Measurements from ENCODE around the gene SIK2. TPM values are rescaled to one million over a fixed set of nuclear protein-coding genes. Genes with fewer than 3 reads are reported as not detected.

Gene SIK2
- total and polyA plus RNA-seq, 2 donors (not counting 3 experiments of a cell fraction or from before 2014, with no cell fraction given), result 14.6 to 17.1 TPM

DNA sequence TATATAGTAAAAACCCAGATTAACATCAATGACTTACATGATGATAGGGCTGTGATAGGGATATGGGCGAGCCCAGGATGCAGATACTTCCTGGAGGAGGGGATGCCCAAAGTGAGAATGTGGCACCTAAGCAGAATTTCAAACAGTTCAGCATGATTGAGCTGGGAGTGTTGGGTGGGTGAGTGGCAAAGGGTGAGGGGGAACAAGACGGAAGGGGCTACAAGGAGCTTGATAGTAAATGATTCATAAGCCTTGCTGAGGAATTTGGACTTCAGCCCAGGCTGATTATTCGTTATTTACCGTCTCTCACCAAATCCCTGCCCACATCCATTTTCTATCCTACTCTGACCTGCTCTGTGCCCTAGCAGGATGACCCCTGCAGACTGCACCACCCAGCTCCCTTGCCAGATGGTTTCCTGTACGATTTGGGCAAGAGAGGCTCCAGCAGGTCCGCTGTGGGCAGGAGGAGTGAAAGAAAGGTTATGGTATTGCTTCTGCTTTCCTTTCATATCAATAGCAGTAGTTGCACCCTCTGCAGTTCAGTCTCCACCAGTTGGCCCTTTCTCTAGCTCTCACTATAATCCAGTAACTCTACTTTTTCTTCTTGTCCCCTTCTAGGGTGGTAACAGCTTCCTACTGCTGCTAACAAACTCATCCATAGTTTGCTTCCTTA is 30.3 kb upstream of the SIK2 start:
- H3K9ac ChIP-seq (replicated peaks; ENCODE audit: extremely low read depth, insufficient read depth, low read length), result no peak overlapping the region
- dilution Hi-C loops (cut with MboI; ENCODE audit: extremely low pct_ligation_motif_present, low sequenced_read_pairs), result no loop called here
- H2AFZ ChIP-seq (ENCODE audit: low read depth, low read length), result no peak overlapping the region
- ChIA-PET POLR2A (no interaction called here), CTCF (interaction anchor here (0.8 to 1.0 kb wide), 3 partner anchors 10 to 206 kb away, joined by 3 to 4 read pairs (median 3); no protein-coding TSS in a partner anchor)
- H3K27me3 ChIP-seq (ENCODE audit: control insufficient read depth in 2 of 2, insufficient read depth in 2 of 2, low read length in 2 of 2), result no peaks in the 10 kb centered on the region
- no peaks in the 10 kb centered on the region for H4K20me1 ChIP-seq (replicated peaks; ENCODE audit: control insufficient read depth, extremely low read depth, insufficient read depth, low read length)
- H3K4me3 ChIP-seq (replicated peaks in 1 of 3; ENCODE audit: insufficient read depth in 1 of 3, low read depth in 1 of 3, low read length in 3 of 3), result no peak overlapping the region
- intact Hi-C loops (cut with micrococcal nuclease), result no loop called here
- no peaks in the 10 kb centered on the region for H3K9me3 ChIP-seq (replicated peaks; ENCODE audit: control insufficient read depth, insufficient read depth, low read length)
- H3K36me3 ChIP-seq (ENCODE audit: control insufficient read depth in 2 of 2, extremely low read depth in 1 of 2, insufficient read depth in 2 of 2, low read length in 2 of 2), result no peaks in the 10 kb centered on the region
- DNase-seq (ENCODE audit: low read depth, low spot score), result peak; percentile 54
- H3K9me1 ChIP-seq (replicated peaks; ENCODE audit: control insufficient read depth, extremely low read depth, insufficient read depth, low read length), result no peaks in the 10 kb centered on the region
- no peak for TF ChIP-seq GATA2 (IDR thresholded peaks at IDR 0.05; ENCODE audit: insufficient read depth, insufficient read length, low read depth, low read length)
- no peak for TF ChIP-seq MYC (IDR thresholded peaks at IDR 0.05; ENCODE audit: low read depth, low read length)
- TF ChIP-seq, protein P1, sequence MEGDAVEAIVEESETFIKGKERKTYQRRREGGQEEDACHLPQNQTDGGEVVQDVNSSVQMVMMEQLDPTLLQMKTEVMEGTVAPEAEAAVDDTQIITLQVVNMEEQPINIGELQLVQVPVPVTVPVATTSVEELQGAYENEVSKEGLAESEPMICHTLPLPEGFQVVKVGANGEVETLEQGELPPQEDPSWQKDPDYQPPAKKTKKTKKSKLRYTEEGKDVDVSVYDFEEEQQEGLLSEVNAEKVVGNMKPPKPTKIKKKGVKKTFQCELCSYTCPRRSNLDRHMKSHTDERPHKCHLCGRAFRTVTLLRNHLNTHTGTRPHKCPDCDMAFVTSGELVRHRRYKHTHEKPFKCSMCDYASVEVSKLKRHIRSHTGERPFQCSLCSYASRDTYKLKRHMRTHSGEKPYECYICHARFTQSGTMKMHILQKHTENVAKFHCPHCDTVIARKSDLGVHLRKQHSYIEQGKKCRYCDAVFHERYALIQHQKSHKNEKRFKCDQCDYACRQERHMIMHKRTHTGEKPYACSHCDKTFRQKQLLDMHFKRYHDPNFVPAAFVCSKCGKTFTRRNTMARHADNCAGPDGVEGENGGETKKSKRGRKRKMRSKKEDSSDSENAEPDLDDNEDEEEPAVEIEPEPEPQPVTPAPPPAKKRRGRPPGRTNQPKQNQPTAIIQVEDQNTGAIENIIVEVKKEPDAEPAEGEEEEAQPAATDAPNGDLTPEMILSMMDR (IDR thresholded peaks at IDR 0.05; ENCODE audit: extremely low read depth in 1 of 2, insufficient read depth in 1 of 2, low read depth in 1 of 2, low read length in 2 of 2), result no peak
- TF ChIP-seq, protein P2, sequence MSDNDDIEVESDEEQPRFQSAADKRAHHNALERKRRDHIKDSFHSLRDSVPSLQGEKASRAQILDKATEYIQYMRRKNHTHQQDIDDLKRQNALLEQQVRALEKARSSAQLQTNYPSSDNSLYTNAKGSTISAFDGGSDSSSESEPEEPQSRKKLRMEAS (IDR thresholded peaks at IDR 0.05; ENCODE audit: insufficient read depth, insufficient read length), result no peak
- no peak for TF ChIP-seq EZH2 (IDR thresholded peaks at IDR 0.05; ENCODE audit: borderline replicate concordance, low read depth, low read length, severe bottlenecking)
- TF ChIP-seq FOS (IDR thresholded peaks at IDR 0.05; ENCODE audit: borderline replicate concordance, insufficient read depth, low read length), result no peak
- no peak for TF ChIP-seq POLR2A (IDR thresholded peaks at IDR 0.05; ENCODE audit: low read depth, low read length)
- no peak for TF ChIP-seq POLR2AphosphoS5 (IDR thresholded peaks at IDR 0.05; ENCODE audit: insufficient read depth, low read depth, low read length)
- TF ChIP-seq JUN (IDR thresholded peaks at IDR 0.05; ENCODE audit: borderline replicate concordance, insufficient read depth, insufficient read length, low read depth), result no peak
- FAIRE-seq, result no peak
- no peaks in the 10 kb centered on the region for H3K79me2 ChIP-seq (ENCODE audit: control insufficient read depth, insufficient read depth, low read length)
- no peak overlapping the region for H3K4me2 ChIP-seq (ENCODE audit: insufficient read depth, low read length)
- H3K4me1 ChIP-seq (ENCODE audit: control insufficient read depth, extremely low read depth, insufficient read depth, low read length), result peaks cover 5% of the 10 kb centered on the region
- no peak overlapping the region for H3K27ac ChIP-seq (ENCODE audit: insufficient read depth, low read depth, low read length)
- BruUV-seq (replicated peaks), result no TSS peak
